Left hindlimb (tissue), 1 donor: ENCODE measurements around the gene PFKFB2.

ENCODE experiments used
- DNase-seq: peaks from one replicate; pipeline ENCODE4 v3.0.0-alpha.2; 2018

PFKFB2 gene

DNA sequence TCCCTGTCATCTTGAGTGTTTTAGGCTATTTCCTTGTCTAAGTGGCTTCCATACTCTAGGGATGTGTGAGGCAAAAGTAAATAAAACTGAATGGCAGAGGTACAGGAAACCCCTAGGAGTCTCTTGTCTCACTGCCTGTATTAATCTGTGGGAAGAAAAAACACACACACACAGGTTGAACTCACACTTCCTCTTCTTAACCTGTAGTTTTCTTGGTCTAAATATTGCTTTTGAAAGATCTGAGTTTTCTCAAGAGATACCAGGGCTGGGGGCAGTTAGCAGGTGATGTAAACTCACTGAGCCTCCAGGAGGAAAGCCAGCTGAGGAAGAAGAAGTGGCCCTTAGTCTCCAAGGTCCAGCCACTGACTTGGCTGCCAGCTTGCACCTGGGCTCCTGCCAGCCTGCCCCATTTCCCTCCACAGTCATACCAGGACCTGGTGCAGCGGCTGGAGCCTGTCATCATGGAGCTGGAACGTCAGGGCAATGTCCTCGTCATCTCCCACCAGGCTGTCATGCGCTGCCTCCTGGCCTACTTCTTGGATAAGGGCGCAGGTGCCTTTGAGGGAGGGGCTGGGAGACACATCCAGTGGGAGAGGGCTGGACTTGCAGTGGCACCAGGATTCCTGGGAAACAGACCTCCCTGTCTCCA is 16.9 kb downstream of the PFKFB2 start:
- DNase-seq, result no peak

DNA sequence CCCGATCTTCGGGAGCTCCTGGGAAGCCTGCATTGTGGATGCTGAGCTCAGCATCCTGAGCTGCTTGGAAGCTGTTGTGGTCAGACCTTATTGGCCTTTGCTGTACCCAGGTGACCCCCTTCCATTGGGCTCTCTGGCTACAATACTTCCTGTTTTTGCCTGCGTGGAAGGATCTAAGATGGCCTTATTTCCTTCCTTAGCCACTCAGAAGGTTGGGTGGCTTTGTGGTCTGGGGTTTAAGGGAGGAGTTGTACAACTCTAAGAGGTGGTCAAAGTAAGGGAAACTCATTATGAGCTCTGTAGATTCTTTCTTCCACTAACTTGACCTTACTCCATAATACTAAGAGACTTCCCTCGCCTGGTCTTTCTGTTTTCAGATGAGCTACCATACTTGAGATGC is 17.7 kb downstream of the PFKFB2 start:
- DNase-seq, result no peak

DNA sequence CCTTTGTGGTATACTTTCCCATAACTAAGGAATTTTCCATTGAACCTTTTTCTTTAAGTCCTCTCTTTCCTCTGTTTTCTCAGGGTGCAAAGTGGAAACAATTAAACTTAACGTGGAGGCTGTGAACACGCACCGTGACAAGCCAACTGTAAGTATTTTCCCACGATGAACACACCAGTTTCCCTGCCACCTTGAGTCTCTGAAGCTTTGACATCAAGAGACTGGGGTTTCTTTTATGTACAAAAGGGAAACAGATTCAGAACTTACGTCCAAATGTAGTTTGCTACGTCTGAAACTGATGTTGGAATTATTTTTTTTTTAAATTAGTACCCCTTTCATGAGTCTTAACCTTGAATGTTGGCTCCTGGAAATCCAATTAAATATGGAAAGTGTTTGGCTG is 18.4 kb downstream of the PFKFB2 start:
- DNase-seq, result no peak

DNA sequence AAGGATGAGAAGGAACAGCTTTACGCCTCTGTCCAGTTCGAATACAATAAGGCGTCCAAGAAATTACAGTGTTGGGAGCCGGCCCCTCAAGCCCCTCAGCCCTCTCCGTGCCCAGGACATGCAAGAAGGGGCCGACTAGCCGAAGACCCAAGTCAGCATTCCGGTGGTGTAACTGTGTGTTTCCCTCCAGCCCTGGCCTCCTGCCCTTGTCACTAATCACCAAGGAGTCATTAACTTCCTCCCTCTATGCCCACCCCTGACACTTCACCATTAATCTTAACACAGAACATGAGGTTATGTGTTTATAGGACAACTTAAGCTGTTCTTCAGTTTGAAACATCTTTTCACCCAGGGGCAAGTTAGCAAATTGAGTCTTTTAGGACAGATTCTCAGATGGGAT is 19.2 kb downstream of the PFKFB2 start:
- DNase-seq, result no peak

DNA sequence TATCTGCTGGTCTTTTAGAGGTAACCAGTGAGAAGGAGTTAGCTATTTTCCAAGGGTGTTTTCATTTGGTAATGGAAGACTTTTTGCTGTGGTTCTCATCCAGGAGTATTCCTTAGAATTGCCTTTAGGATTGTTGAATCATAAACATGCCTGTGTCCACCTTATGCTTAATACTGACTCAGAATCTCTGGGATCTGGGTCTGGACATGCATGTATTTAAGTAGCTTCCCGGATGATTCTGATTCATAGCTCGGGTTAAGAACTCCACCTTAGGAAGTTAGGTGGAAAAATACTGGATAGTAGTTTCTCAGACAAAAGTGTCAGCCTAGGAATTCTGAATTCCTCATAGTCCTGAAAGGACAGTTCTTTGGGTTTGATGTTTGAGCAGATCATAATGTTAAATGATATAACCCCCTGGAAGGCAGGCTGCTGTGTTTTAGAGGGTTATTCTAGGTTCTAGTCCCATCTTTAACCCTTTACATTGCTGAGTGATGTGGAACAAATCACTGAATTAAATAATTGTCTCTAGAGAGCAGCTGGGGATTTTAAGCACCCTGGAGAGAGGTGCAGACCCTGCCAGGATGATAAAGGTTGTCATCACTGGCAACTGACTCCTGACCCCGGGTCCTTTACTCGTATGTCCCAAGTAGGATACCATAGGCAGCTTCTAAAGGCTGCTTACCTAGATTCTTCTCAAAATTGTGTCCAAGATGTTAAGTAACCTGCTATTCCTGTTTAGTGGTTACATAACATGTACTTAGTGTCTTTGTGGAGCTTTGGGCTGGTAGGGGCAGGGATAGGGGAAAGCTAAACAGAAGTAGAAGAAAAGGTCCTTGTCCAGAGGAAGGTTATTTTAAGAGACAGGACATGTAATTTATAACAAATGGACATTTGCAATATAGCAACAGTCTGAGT is 21.1 kb downstream of the PFKFB2 start:
- DNase-seq, result no peak

DNA sequence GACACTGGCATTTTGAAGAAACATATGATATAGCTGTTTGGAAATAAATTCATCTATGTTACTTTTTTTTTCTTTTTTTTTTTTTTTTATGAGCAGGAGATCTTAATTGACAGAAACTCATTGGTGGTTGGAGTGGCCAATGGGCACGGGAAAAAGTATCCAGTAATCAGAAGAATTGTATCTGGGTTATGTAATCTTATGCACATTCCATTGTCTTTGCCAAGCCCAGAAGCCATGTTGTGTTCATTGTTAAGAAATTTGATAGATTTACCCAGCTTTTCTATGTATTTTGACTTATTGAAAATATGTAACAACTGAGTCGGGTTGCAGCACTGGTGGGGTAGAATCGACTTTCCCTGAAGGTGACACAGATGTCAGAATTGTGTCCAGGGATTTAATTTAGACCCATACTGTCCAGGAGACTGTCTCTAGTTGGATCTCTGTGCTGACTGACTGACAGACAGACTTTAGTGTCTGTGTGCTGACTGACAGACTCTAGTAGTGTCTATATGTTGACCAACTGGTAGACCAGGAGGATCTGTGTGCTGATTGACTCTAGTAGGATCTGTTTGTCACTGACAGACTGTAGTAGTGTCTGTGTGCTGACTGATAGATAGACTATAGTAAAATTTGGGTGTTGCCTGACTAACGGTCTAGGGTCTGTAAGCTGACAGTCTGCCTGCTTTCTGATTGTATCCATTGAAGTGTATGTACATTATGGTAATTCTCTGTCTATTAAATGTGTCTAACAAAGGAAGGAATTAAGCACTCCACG is 23.3 kb downstream of the PFKFB2 start:
- DNase-seq, result no peak

DNA sequence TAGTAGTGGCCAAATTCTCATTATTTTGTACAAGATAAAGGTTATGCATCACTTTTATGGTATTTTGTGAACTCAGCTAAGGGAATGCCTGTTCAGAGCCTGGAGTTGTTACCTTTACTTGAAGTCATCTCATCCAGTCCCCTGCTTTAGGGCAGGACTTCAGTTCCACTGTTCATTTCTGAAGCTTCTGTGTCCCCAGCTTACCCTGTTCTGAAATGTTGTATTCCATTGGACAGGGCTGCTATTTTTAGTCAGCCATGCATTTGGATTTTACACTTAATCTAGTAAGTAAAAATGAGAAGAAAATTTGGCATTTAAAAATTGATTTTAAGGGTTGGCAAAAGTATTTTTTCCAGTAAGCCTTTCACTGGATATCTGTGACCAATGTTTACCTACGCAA is 23.9 kb downstream of the PFKFB2 start:
- DNase-seq, result no peak

DNA sequence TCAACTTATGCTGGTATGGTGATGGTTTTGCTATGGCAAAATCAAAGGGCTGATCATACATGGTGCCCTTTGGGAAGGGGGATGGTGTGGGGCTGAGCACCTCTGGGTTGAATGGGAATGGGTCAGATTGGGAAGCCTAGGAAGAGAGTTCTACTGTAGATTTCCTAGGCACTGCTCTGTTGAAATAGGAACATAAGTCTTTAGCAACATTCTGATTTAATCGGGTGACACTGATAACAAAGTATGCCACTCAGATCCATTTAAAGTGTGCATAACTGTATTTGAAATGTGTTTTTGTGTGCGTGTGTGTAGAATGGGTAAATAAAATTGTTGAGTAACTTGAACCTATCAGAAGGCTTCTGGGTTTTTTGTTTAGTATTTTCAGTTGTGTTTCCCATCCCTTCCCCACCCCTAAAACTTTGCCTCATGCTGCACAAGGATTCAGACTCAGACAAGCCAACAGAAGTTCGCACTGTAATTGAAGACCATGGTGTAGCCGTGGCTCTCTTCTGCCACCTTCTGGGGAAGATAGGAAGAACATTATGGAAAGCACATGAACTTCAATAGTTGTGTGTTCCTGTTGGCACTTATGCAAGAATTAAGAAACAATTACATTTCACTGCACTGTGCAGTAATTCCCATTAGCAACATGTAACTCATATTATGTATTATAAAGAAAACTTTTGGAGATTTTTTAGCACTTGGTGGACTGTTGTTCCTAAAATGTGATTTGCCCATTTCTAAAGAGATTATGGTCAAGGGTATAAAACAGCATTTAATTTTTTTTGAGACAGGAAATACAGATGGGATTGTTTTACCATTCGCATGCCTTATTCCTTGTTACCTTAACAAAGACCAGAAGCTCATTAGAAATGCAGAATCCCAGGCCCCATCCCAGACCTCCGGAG is 24.6 kb downstream of the PFKFB2 start:
- DNase-seq, result no peak

DNA sequence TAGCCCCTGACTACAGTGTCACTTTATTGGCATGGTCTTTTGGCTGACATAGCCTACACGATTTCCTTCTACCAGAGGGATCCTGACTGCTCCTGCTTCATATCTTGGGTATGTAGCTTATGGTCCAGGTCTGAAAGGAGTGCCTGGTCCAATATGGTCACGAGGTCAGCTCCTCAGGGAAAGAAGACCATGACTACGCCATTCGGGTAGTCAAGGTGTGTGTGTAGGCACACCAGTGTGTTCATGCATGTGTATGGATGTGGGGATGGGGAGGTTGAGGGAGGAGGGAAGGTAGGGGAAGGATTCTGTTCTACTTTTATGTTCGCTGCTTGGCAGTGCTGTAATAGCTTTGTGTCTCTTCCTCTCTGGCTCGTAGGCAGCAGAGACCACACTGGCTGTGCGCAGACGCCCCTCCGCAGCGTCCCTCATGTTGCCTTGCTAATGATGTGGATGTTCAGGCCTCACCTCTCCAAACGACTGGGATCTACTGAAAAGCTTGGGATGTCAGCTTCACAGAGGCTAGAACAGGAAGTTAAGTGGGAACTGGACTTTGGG is 25.6 kb downstream of the PFKFB2 start:
- DNase-seq, result no peak

DNA sequence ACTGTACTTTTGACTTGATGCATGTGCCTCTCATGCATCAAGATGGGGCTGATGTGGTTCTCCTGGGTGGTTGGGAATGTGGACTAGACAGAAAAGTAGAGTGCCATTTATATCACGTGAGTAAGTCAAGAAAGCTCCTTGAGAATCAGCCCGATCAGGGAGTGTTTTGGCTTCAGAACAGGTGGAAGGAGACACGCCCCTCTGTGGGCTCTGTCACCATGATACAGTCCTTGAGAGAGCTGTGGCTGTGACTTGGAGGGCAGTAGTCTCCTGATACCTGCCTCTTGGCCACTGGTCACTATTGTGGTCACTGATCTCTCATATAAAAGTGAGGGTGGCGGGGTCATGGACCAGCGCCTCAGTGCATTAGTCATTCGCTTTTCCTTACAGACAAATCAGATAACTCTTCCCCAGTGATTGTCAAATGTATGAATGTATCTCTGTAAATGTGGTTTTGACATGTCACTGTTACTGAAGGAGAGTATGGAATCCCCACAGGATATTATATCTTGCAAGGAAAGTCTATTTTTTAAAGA is 26.7 kb downstream of the PFKFB2 start:
- DNase-seq, result no peak

DNA sequence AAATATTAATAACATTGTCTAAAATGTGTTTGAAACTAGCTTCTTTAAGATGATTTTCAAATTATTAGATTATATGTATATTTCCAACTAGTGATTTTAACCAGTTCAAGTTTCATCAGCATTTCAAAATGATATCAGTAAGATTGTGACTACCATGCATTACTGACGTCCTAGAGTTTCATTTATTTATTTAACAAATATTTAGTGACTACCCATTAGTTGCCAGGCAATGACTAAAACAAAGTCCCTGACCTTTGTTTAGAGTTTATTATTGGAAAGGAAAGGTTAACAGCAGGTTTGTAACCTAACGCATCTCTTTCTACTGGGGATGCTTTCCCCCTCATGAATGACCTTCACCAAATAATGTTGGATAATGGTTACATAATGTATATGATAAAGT is 28.0 kb downstream of the PFKFB2 start:
- no peak for DNase-seq

DNA sequence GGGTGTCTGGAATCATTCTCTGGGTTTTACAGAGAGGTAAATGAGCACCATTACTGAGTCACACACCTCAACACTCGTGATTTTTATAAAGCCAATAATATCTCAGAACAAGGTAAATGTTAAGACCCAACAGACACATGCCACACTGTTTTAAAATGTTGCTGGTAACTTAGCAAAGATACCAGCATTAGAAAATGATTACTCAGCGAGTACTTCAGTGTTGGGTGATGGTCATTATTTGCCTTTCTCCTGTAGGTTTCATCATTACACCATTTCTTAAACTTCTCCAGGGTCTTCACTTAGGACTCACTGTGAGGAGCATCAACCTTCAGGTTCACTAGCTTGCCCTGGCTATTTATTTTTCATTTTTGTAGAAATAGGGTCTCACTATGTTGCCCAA is 28.7 kb downstream of the PFKFB2 start:
- DNase-seq, result no peak

DNA sequence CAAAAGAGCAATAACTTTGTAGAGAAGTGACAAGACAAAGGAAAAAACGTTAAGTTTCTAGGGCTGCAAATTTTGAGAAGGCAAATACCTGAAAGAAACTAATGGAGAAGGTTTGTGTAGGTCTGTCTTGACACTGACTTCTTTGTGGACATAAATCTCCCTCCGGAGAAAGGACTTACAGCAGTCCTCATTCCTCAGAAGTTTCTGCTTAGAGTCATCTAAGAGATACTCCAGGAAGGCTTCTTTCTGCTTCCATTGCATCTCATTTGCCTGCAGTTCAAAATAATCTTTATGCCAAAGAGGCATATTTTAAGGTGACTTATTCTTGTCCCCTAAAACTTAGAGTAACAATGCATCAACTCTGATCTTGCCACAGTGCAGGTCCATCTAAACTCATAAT is 31.2 kb downstream of the PFKFB2 start:
- DNase-seq, result no peak

DNA sequence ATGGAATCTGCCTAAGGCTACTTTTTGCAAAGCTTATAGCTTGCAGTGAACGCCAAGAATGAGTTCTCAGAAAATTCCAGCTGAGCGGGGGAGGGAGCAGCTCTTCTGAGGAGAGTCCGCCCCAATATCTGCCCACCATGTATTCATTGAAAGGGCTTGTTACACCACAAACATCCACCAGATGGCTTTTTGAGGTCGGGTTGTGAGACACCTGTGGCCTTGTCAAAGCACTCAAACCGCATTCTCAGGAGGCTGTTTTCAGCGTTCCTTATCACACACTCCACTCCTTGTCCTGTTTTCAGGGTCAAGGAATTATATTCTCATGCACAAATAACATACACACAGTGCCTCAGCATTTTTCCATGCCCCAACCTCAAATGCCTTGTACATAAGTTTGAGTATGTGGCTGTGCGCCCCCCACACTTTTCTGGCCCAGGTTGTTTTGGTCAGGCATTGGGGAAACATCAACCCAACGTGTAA is 31.7 kb downstream of the PFKFB2 start:
- DNase-seq, result peak; percentile 50

DNA sequence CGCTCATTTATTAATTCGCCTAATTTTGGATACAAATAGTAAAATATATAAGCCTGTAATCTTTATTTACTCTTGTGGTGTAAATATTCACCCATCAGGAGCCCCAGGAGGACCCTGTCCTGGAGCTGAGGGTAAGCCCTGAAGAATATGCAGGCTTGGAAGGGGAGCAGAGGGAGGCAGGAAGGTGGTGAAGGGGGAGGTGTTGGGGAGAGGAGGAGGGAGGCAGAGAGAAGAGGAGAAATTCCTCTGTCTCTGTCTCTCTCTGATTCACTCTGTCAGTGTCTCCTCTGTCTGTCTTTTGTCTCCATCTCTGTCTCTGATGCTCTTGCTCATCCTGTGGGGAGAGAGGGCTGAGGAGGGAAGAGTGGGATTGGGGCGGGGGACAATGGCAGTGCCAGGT is 32.8 kb downstream of the PFKFB2 start:
- DNase-seq, result no peak

DNA sequence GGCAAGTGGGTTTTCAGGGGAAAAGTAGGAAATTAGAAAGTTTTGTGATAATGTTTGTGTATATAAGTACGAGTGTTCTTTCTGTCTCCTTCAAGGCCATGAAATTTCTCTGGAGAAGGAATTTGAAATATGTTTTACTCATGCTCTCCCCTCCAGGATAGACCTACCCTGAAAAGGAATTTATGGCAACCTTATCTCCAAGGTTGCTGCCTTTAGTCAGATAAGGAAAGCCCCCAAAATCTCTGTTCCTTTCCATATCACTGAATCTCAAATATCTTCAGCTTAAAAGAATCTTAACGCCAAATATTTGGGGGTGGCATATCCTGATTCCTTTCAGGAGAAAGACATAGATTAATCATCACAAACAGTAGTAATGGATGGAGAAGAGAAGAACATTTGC is 35.1 kb downstream of the PFKFB2 start:
- DNase-seq, result no peak

DNA sequence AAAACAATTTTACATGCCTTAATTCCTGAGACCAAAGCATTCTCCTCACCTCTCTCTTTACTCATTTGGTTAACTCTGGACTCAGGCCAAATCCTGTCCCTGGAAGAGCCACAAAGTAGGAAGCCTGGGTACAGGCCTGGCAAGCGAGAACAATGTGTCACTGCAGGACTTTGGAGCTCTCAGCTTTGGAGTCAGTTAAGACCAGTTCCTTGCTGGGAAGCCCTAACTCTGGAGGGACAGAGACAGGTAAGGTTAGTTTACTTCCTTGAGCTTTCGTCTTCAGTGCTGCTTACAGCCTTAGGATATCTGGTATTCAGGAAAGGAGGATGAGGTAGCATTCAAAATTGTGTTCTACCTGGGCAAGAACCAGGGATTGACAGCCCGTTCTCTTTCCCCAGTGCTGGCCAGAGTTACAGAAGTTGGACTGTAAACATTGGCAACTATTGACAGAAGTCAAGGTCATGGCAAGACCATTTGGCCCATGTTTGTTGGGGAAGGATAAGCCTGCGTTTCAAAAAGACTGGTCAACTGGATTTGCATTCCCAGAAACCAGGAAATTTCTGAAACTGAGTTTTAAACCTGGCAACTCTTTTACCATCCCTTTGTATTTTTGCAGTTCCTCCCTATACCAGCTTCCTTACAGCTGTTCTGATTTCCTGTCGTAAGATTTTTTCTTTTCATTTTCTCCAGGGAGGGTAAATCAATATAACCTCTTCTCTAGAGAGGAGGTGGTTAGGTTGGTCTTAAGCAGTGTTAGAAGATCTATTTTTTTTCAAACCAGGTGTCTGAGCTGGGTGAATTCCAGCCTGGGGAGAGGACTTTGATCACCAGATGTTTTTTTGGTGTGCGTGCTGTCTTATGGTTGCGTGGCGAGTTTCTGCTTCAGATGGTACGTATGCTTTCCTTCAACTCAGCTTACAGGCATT is 35.9 kb downstream of the PFKFB2 start, which contains the start of gene C4BPB:
TSS of gene C4BPB (plus strand) at position 160 of the 926 bp plus-strand sequence. CDS start at position 832, 672 bp downstream.
- DNase-seq, result no peak

DNA sequence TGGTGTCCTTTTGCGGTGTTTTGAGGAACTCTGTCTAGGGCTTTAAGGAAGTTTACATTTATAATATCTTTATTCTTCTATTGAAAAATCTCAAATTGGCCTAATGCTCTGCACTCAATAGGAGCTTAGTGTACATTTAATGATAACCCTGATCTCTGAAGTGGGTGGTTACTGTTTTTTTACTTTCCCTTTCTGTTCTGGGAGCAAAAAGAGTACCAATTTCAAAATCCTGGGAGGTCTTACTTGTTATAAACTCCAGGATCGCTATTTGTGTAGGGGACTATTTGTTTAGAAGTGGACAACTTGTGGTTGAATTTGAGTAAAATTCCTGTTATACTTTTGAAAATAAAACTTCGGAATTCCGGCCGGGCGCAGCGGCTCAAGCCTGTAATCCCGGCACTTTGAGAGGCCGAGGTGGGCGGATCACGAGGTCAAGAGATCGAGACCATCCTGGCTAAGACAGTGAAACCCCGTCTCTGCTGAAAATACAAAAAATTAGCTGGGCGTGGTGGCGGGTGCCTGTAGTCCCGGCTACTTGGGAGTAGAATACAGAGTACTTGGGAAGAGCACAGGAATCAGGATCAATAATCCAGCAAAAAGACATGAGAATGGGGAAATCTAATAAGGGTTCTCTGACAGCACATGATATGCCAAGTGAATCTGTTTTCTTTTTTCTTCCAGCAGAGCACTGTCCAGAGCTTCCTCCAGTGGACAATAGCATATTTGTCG is 36.7 kb downstream of the PFKFB2 start:
- DNase-seq, result no peak

DNA sequence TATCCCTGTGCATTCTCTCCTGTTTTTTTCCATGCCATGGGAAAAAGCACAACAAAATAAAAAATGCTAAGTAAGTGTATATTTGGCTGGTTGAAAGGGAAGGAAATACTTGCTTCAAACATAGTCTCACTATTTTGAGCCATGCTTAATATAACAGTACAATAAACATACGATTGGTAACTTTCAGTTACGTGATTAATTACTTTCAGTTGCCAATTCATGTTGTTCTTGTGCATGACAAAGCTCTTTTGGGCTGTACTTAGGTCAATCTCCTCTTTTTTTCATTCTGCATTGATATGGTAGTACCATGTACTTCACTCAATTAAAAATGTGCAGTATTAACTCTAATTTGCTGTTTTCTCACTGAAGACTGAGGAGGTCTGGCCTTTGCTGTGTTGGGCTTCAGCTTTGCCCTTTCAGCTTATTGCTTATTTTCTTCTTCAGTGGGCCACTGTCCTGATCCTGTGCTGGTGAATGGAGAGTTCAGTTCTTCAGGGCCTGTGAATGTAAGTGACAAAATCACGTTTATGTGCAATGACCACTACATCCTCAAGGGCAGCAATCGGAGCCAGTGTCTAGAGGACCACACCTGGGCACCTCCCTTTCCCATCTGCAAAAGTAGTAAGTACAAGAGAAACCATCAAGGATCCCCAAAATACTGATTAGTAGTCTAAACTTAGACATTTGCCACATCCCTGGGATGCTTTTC is 38.3 kb downstream of the PFKFB2 start:
- DNase-seq, result no peak
